Hepatocyte (in vitro differentiated cells): ENCODE results near the gene PAX6. TPM values are rescaled to one million over a fixed set of nuclear protein-coding genes. Genes with fewer than 3 reads are reported as not detected.

Source experiments
- DNase-seq: peaks from one replicate; pipeline ENCODE4 v3.0.0-alpha.2; 2016; ENCODE audit warnings: low spot score
- H2AFZ ChIP-seq: fragments of 200-600 bp; sonication (generic); 2 replicates; pipeline ENCODE4 v1.6.0; 2016; ENCODE audit warnings: antibody characterized with exemption, mild to moderate bottlenecking
- H3K27ac ChIP-seq: fragments of 200-600 bp; sonication (generic); 2 replicates; pipeline ENCODE4 v1.5.1; 2016; ENCODE audit warnings: mild to moderate bottlenecking
- H3K27me3 ChIP-seq: fragments of 200-600 bp; sonication (generic); 2 replicates; pipeline ENCODE4 v1.6.1; 2016
- H3K36me3 ChIP-seq: fragments of 200-600 bp; sonication (generic); replicated peaks from 2 replicates; pipeline ENCODE4 v1.5.1; 2016; ENCODE audit warnings: low read depth; ENCODE audit not compliant: insufficient read depth
- H3K4me1 ChIP-seq: fragments of 200-600 bp; sonication (generic); 2 replicates; pipeline ENCODE4 v1.5.1; 2016; ENCODE audit warnings: mild to moderate bottlenecking, moderate library complexity; ENCODE audit not compliant: insufficient read depth
- H3K4me2 ChIP-seq: fragments of 200-600 bp; sonication (generic); 2 replicates; pipeline ENCODE4 v1.6.0; 2016
- H3K4me3 ChIP-seq: fragments of 200-600 bp; sonication (generic); 2 replicates; pipeline ENCODE4 v1.5.1; 2016; ENCODE audit warnings: mild to moderate bottlenecking
- H3K79me2 ChIP-seq: fragments of 200-600 bp; sonication (generic); 2 replicates; pipeline ENCODE4 v1.6.0; 2017; ENCODE audit warnings: mild to moderate bottlenecking
- H3K9me2 ChIP-seq: fragments of 200-600 bp; sonication (generic); replicated peaks from 2 replicates; pipeline ENCODE4 v1.6.0; 2017; ENCODE audit warnings: mild to moderate bottlenecking; ENCODE audit not compliant: insufficient read depth
- H3K9me3 ChIP-seq: fragments of 200-600 bp; sonication (generic); 2 replicates; pipeline ENCODE4 v1.5.1; 2016; ENCODE audit warnings: low read depth, mild to moderate bottlenecking
- H4K20me1 ChIP-seq: fragments of 200-600 bp; sonication (generic); 2 replicates; pipeline ENCODE4 v1.6.0; 2016; ENCODE audit warnings: mild to moderate bottlenecking; ENCODE audit not compliant: insufficient read depth, poor library complexity, severe bottlenecking
- EZH2 ChIP-seq: fragments of 200-600 bp; sonication (generic); IDR thresholded peaks from 2 replicates; pipeline ENCODE4 v1.6.1; 2016; ENCODE audit warnings: antibody characterized with exemption, mild to moderate bottlenecking, borderline replicate concordance
- EZH2phosphoT487 ChIP-seq: fragments of 200-600 bp; sonication (generic); IDR thresholded peaks from one replicate; pipeline ENCODE4 v1.6.1; 2018; ENCODE audit warnings: antibody characterized with exemption, mild to moderate bottlenecking, low read depth, moderate library complexity; ENCODE audit not compliant: unreplicated experiment, severe bottlenecking
- WGBS: methylation state at CpG from one replicate; pipeline ENCODE4 v1.1.6; 2016; ENCODE audit warnings: low lambda C conversion rate; ENCODE audit errors: missing lambda C conversion rate; 5-methylcytosine and 5-hydroxymethylcytosine counted together
- polyA plus RNA-seq: library from polyadenylated mRNA; unstranded; fragments of >200 nt; fragmentation: Nextera tagmentation; extraction: Ambion mirVana; gene quantifications from 2 replicates; pipeline ENCODE4 v1.2.1, GENCODE V29; 2016
- total RNA-seq: library from RNA; depleted of rRNA; stranded (reverse); fragments of >200 nt; gene quantifications from 2 replicates; pipeline ENCODE4 v1.2.3, GENCODE V29; 2014
- TF ChIP-seq, protein P1 (sequence below): fragments of 200-600 bp; sonication (generic); IDR thresholded peaks from 2 replicates; pipeline ENCODE4 v1.5.1; 2016; ENCODE audit warnings: antibody characterized with exemption, mild to moderate bottlenecking; ENCODE audit not compliant: poor library complexity

PAX6 gene
- total RNA-seq (0.12 and 0.70 TPM in 2 replicates), polyA plus RNA-seq (0.21 TPM in 1 of 2 replicates, not detected in the other)

DNA sequence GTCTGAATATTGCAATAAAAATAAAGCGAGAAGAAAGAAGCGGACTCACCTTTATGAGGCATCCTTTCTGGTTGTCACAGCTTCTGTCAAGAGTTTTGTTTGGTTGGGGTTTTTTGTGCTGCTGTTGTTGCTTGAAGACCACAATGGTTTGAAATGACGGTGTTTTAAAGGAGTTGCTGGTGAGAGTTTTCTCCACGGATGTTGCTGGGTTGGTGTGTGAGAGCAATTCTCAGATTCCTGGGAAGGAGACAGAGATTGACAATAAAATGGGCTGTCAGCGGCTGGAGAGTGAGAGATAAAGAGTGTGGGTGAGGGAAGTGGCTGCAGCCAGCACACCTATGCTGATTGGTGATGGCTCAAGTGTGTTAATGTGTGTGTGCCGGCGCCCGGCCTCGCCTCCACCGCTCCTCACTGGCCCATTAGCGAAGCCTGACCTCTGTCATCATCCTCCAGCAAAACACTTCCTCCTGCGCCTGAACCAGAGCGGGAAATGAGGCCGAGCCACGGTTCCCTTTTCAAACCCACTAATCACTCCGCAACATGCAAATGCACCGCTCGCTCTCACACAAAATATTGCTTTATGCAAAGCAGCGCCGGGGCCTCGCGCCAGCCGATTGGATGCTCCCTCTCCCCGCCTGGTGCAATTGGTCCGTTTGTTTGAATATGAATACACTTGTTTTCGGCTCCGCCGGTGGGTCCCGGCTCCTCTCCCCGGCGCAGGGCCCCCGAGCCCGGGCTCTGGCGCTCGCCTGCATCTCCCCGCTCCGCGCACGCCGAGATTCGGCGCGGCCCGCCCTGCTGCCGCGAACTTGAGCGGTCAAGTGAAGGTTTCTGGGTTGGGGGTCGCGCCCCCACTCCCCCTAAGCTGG is at the start of gene PAX6:
Gene PAX6 (minus strand): TSS at position 544 of the 869 bp plus-strand sequence. CDS start 4,911 bp downstream, outside the sequence.
- TF ChIP-seq EZH2phosphoT487 (peak; percentile 79), EZH2 (peak; percentile 91)
- TF ChIP-seq, protein P1, sequence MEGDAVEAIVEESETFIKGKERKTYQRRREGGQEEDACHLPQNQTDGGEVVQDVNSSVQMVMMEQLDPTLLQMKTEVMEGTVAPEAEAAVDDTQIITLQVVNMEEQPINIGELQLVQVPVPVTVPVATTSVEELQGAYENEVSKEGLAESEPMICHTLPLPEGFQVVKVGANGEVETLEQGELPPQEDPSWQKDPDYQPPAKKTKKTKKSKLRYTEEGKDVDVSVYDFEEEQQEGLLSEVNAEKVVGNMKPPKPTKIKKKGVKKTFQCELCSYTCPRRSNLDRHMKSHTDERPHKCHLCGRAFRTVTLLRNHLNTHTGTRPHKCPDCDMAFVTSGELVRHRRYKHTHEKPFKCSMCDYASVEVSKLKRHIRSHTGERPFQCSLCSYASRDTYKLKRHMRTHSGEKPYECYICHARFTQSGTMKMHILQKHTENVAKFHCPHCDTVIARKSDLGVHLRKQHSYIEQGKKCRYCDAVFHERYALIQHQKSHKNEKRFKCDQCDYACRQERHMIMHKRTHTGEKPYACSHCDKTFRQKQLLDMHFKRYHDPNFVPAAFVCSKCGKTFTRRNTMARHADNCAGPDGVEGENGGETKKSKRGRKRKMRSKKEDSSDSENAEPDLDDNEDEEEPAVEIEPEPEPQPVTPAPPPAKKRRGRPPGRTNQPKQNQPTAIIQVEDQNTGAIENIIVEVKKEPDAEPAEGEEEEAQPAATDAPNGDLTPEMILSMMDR = no peak
- peak within 1 kb of the TSS; percentile 83 for H3K4me2 ChIP-seq
- peak within 1 kb of the TSS; percentile 71 for H2AFZ ChIP-seq
- H3K4me3 ChIP-seq = peak within 1 kb of the TSS; percentile 12
- H3K4me1 ChIP-seq = peaks cover 42% of the 10 kb centered on the region
- no peak for DNase-seq
- H3K36me3 ChIP-seq = no peaks in the 10 kb centered on the region
- H3K27me3 ChIP-seq = peaks cover 100% of the 10 kb centered on the region
- H3K9me3 ChIP-seq = no peaks in the 10 kb centered on the region
- H4K20me1 ChIP-seq = no peaks in the 10 kb centered on the region
- 3% methylated on average over 37 of the region's 49 CpGs for WGBS
- no peak within 1 kb of the TSS for H3K27ac ChIP-seq
- H3K79me2 ChIP-seq = no peaks in the 10 kb centered on the region
- H3K9me2 ChIP-seq = no peaks in the 10 kb centered on the region

DNA sequence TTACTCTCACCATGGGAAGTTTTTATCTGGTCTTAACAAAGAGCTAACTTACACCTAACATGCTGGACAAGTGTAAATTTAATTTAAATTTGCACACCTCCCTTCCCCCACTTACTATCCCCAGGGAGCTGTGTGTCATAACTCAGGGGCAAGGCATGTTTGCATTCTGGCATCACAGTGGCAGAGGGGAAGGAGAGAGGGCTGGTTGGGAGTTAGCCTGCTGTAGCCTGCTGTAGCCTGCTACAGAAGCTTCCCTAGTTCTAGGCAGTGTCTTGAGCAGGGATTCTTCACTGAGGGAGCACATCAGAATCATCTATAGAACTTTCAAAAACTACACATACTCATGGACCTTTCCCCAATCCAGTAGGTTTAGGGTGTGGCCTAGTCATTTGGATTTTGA is 49.3 kb upstream of the PAX6 start:
- TF ChIP-seq EZH2 = no peak
- TF ChIP-seq EZH2phosphoT487 = no peak
- TF ChIP-seq, protein P1 = no peak

DNA sequence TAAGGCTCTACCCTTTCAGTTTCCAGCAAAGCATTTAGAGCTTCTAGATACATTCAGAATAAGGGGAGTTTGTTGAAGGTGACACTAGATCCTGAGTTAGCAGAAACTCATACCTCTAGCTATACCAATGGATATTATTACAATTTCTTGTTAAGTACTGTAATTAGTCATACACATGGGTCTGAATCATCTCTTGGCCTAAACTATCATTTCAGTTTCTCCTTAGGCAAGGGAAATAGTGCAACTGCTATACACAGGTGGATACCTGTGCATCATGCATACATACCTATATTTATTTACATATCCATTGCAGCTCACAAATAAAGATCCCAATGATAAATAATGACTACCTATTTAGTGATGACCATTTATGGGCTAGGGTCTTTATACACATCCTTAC is 45.1 kb upstream of the PAX6 start:
- H3K27me3 ChIP-seq = peaks cover 22% of the 10 kb centered on the region
- H3K4me3 ChIP-seq = no peak overlapping the region
- TF ChIP-seq, protein P1 = no peak
- TF ChIP-seq EZH2 = no peak
- no peak for TF ChIP-seq EZH2phosphoT487
- H2AFZ ChIP-seq = no peak overlapping the region
- H3K27ac ChIP-seq = no peak overlapping the region
- no peak for DNase-seq
- no peaks in the 10 kb centered on the region for H3K79me2 ChIP-seq
- H3K4me1 ChIP-seq = no peaks in the 10 kb centered on the region
- H3K9me2 ChIP-seq = no peaks in the 10 kb centered on the region
- no peaks in the 10 kb centered on the region for H3K9me3 ChIP-seq
- H4K20me1 ChIP-seq = no peaks in the 10 kb centered on the region
- no peaks in the 10 kb centered on the region for H3K36me3 ChIP-seq
- no peak overlapping the region for H3K4me2 ChIP-seq

More for the DNA sequence above, 49.3 kb upstream of the PAX6 start:
- H3K9me3 ChIP-seq = no peaks in the 10 kb centered on the region
- no peak overlapping the region for H2AFZ ChIP-seq
- H3K27me3 ChIP-seq = peaks cover 17% of the 10 kb centered on the region
- H3K4me1 ChIP-seq = no peaks in the 10 kb centered on the region
- no peaks in the 10 kb centered on the region for H4K20me1 ChIP-seq
- H3K36me3 ChIP-seq = no peaks in the 10 kb centered on the region
- no peak overlapping the region for H3K4me3 ChIP-seq
- no peak overlapping the region for H3K4me2 ChIP-seq
- DNase-seq = no peak
- H3K27ac ChIP-seq = no peak overlapping the region
- no peaks in the 10 kb centered on the region for H3K9me2 ChIP-seq
- no peaks in the 10 kb centered on the region for H3K79me2 ChIP-seq
